HCT116 (cell line): Measurements from ENCODE around the gene EPG5. TPM values are rescaled to one million over a fixed set of nuclear protein-coding genes. Genes with fewer than 3 reads are reported as not detected.

Experiments
- ATAC-seq: fragments of 200-7000 bp; cut with Tn5 transposase; 2 replicates; pipeline ENCODE4 v1.9.1; 2020; ENCODE audit warnings: mild to moderate bottlenecking, moderate library complexity
- BruUV-seq: library from RNA; stranded (reverse); fragments of 400-500 nt; replicated peaks from 2 replicates; lab custom pipeline; 2021; lab: Mats Ljungman, UMichigan
- CTCF ChIA-PET: fragments of 300-600 bp; sonication (Branson Sonifier 250); formaldehyde crosslinking; loops from one replicate; lab custom pipeline; 2021; ENCODE audit warnings: antibody characterized with exemption; lab: Charles Lee
- POLR2A ChIA-PET: fragments of 300-600, 350-600 bp; sonication (Branson Sonifier 250); formaldehyde crosslinking; loops from one replicate; lab custom pipeline; 2021; ENCODE audit warnings: antibody characterized with exemption; lab: Charles Lee
- RAD21 ChIA-PET, 2 experiments: fragments of 300-600 bp; sonication (Branson Sonifier 250); formaldehyde crosslinking; loops; one replicate each; lab custom pipeline; 2023; ENCODE audit warnings: low total read pairs in 2 of 2; ENCODE audit not compliant: uncharacterized antibody in 2 of 2, unreplicated experiment in 2 of 2, low non-redundant PET in 1 of 2; lab: Charles Lee
- DNase-seq: peaks from one replicate; pipeline ENCODE4 v3.0.0-alpha.2; 2010; ENCODE audit warnings: low read depth, low spot score
- H2AFZ ChIP-seq: fragments of 200-600 bp; shearing (Covaris generic), sonication (generic); 2 replicates; pipeline ENCODE4 v1.6.1; 2017; ENCODE audit warnings: low read depth, mixed run types, mixed read lengths, antibody characterized with exemption, low read length; ENCODE audit not compliant: poor library complexity, severe bottlenecking
- H3K27ac ChIP-seq: 2 replicates; pipeline ENCODE4 v1.5.1; 2012; ENCODE audit warnings: low read depth, low read length
- H3K27me3 ChIP-seq: fragments of 200-600 bp; sonication (generic); 2 replicates; pipeline ENCODE4 v1.6.1; 2016; ENCODE audit warnings: mixed run types, low read length, mixed read lengths; ENCODE audit not compliant: insufficient read depth
- H3K36me3 ChIP-seq, 2 experiments: fragments of 200-500 bp in 1 of 2; fragments of 200-600 bp in 1 of 2; sonication (Bioruptor generic) in 1 of 2; sonication (generic) in 1 of 2; 2 replicates each; pipeline versions ENCODE4 v1.5.1 to v1.6.1; 2014 to 2016; ENCODE audit warnings: low read length in 2 of 2, inconsistent platforms in 1 of 2, mixed read lengths in 1 of 2, mixed run types in 1 of 2; ENCODE audit not compliant: insufficient read depth in 2 of 2, control insufficient read depth in 1 of 2
- H3K4me1 ChIP-seq, 2 experiments: fragments of 200-600 bp in 1 of 2; sonication (generic) in 1 of 2; 2 replicates each; pipeline versions ENCODE4 v1.5.1 to v1.6.1; 2012 to 2017; ENCODE audit warnings: low read length in 2 of 2, inconsistent platforms in 1 of 2, mild to moderate bottlenecking in 1 of 2, mixed read lengths in 1 of 2, mixed run types in 1 of 2, moderate library complexity in 1 of 2; ENCODE audit not compliant: insufficient read depth in 2 of 2, control insufficient read depth in 1 of 2
- H3K4me2 ChIP-seq: fragments of 200-600 bp; sonication (generic); 2 replicates; pipeline ENCODE4 v1.6.1; 2017; ENCODE audit warnings: mixed run types, low read length, mixed read lengths
- H3K4me3 ChIP-seq, 2 experiments: fragments of 200-600 bp in 1 of 2; sonication (generic) in 1 of 2; replicated peaks in 1 of 2; 2 replicates each; pipeline ENCODE4 v1.5.1; 2011 to 2016; ENCODE audit warnings: low read length in 2 of 2, control low read depth in 1 of 2, low read depth in 1 of 2, mild to moderate bottlenecking in 1 of 2, mixed read lengths in 1 of 2, mixed run types in 1 of 2
- H3K79me2 ChIP-seq: fragments of 200-600 bp; sonication (generic); 2 replicates; pipeline ENCODE4 v1.6.1; 2017; ENCODE audit warnings: mild to moderate bottlenecking, mixed run types, low read length, moderate library complexity, mixed read lengths; ENCODE audit not compliant: insufficient read depth
- H3K9ac ChIP-seq: fragments of 200-600 bp; sonication (generic); 2 replicates; pipeline ENCODE4 v1.6.1; 2016; ENCODE audit warnings: low read length, mixed read lengths
- H3K9me2 ChIP-seq: fragments of 200-600 bp; sonication (generic), shearing (Covaris generic); 2 replicates; pipeline ENCODE4 v1.6.1; 2017; ENCODE audit warnings: mixed run types, mild to moderate bottlenecking, moderate library complexity; ENCODE audit not compliant: insufficient read depth
- H3K9me3 ChIP-seq, 2 experiments: fragments of 200-500 bp in 1 of 2; fragments of 200-600 bp in 1 of 2; sonication (Bioruptor generic) in 1 of 2; sonication (generic) in 1 of 2; 2 replicates each; pipeline ENCODE4 v1.6.1; 2014 to 2017; ENCODE audit warnings: low read length in 2 of 2, mixed read lengths in 2 of 2, inconsistent platforms in 1 of 2, low read depth in 1 of 2, mild to moderate bottlenecking in 1 of 2, mixed run types in 1 of 2, moderate library complexity in 1 of 2; ENCODE audit not compliant: control insufficient read depth in 1 of 2, insufficient read depth in 1 of 2
- H4K20me1 ChIP-seq: fragments of 200-600 bp; sonication (generic), shearing (Covaris generic); 2 replicates; pipeline ENCODE4 v1.6.1; 2017; ENCODE audit warnings: mixed run types, mild to moderate bottlenecking, moderate library complexity; ENCODE audit not compliant: insufficient read depth
- CBX3 ChIP-seq: IDR thresholded peaks from 2 replicates; pipeline ENCODE4 v1.6.1; 2012; ENCODE audit warnings: low read depth
- CEBPB ChIP-seq: IDR thresholded peaks from 2 replicates; pipeline ENCODE4 v1.6.1; 2012; ENCODE audit warnings: low read depth
- EGR1 ChIP-seq: IDR thresholded peaks from 2 replicates; pipeline ENCODE4 v1.6.1; 2012; ENCODE audit warnings: low read depth
- ELF1 ChIP-seq: IDR thresholded peaks from 2 replicates; pipeline ENCODE4 v1.6.1; 2012; ENCODE audit warnings: low read depth, borderline replicate concordance
- EZH2 ChIP-seq: fragments of 200-600 bp; sonication (generic); IDR thresholded peaks from 2 replicates; pipeline ENCODE4 v1.6.1; 2017; ENCODE audit warnings: antibody characterized with exemption, mixed run types
- EZH2phosphoT487 ChIP-seq: fragments of 200-600 bp; IDR thresholded peaks from 2 replicates; pipeline ENCODE4 v1.6.1; 2018; ENCODE audit warnings: antibody characterized with exemption, borderline replicate concordance
- FOSL1 ChIP-seq: IDR thresholded peaks from 2 replicates; pipeline ENCODE4 v1.6.1; 2012; ENCODE audit warnings: low read depth
- JUND ChIP-seq: IDR thresholded peaks from 2 replicates; pipeline ENCODE4 v1.6.1; 2012
- MAX ChIP-seq: IDR thresholded peaks from 2 replicates; pipeline ENCODE4 v1.6.1; 2012
- POLR2A ChIP-seq: IDR thresholded peaks from 2 replicates; pipeline ENCODE4 v1.7.0; 2011; ENCODE audit warnings: borderline replicate concordance; ENCODE audit not compliant: insufficient read depth, insufficient read length; ENCODE audit errors: extremely low read depth
- POLR2AphosphoS5 ChIP-seq: IDR thresholded peaks from 2 replicates; pipeline ENCODE4 v1.6.1; 2011; ENCODE audit warnings: mild to moderate bottlenecking, low read depth, low read length, moderate library complexity
- RAD21 ChIP-seq: IDR thresholded peaks from 2 replicates; pipeline ENCODE4 v1.6.1; 2012; ENCODE audit warnings: low read depth, mild to moderate bottlenecking
- SIN3A ChIP-seq: IDR thresholded peaks from 2 replicates; pipeline ENCODE4 v1.6.1; 2012; ENCODE audit warnings: low read depth
- SRF ChIP-seq: IDR thresholded peaks from 2 replicates; pipeline ENCODE4 v1.6.1; 2012; ENCODE audit warnings: low read depth
- TCF7L2 ChIP-seq: IDR thresholded peaks from 2 replicates; pipeline ENCODE4 v1.7.0; 2011; ENCODE audit warnings: borderline replicate concordance, inconsistent platforms; ENCODE audit not compliant: insufficient read depth, insufficient read length; ENCODE audit errors: extremely low read depth
- intact Hi-C: fragments of 100-400 bp; cut with micrococcal nuclease; formaldehyde crosslinking; loops from 2 replicates; pipeline ENCODE4 v1.10.0; 2022
- total RNA-seq: library from RNA; stranded (reverse); gene quantifications from one replicate; pipeline ENCODE4 v1.2.1, GENCODE V29; 2021; ENCODE audit not compliant: unreplicated experiment
- TF ChIP-seq, protein P1 (sequence below): IDR thresholded peaks from 2 replicates; pipeline ENCODE4 v1.6.1; 2012; ENCODE audit warnings: low read depth
- TF ChIP-seq, protein P2 (sequence below), 3 experiments: fragments of 200-600 bp in 1 of 3; sonication (generic) in 1 of 3; IDR thresholded peaks in 2 of 3; conservative IDR thresholded peaks in 1 of 3; 2 replicates each; pipeline ENCODE4 v1.5.1; 2012 to 2017; ENCODE audit warnings: low read depth in 2 of 3, low read length in 2 of 3, antibody characterized with exemption in 1 of 3, borderline replicate concordance in 1 of 3, control low read depth in 1 of 3, mild to moderate bottlenecking in 1 of 3, mixed read lengths in 1 of 3, mixed run types in 1 of 3, moderate library complexity in 1 of 3; ENCODE audit not compliant: insufficient read depth in 1 of 3
- TF ChIP-seq, protein P3 (sequence below): IDR thresholded peaks from 2 replicates; pipeline ENCODE4 v1.6.1; 2011; ENCODE audit warnings: mild to moderate bottlenecking, low read length, moderate library complexity; ENCODE audit not compliant: insufficient replicate concordance; ENCODE audit errors: extremely low read depth

EPG5 gene
- total RNA-seq, 1 experiment from 2014 or later = 12.9 TPM

- no TSS peak for BruUV-seq
- Histone ChIP-seq H3K9me3 (no peaks in the 10 kb centered on the region), H3K9me2 (no peaks in the 10 kb centered on the region), H3K4me1 (peaks cover 0 to 2% of the 10 kb centered on the region in 2 experiments; a peak in 2 of 4 replicates), H3K4me3 (no peak overlapping the region), H3K27me3 (no peaks in the 10 kb centered on the region), H3K4me2 (no peak overlapping the region), H3K27ac (no peak overlapping the region), H4K20me1 (no peaks in the 10 kb centered on the region), H3K79me2 (no peaks in the 10 kb centered on the region), H3K36me3 (peaks cover 12 to 14% of the 10 kb centered on the region in 2 experiments), H2AFZ (no peak overlapping the region), H3K9ac (no peak overlapping the region)
- DNase-seq (no peak), ATAC-seq (no peak)
- intact Hi-C loops = no loop called here
- TF ChIP-seq EZH2phosphoT487 = no peak
- no peak for TF ChIP-seq EGR1
- TF ChIP-seq JUND = no peak
- TF ChIP-seq TCF7L2 = no peak
- TF ChIP-seq, protein P1, sequence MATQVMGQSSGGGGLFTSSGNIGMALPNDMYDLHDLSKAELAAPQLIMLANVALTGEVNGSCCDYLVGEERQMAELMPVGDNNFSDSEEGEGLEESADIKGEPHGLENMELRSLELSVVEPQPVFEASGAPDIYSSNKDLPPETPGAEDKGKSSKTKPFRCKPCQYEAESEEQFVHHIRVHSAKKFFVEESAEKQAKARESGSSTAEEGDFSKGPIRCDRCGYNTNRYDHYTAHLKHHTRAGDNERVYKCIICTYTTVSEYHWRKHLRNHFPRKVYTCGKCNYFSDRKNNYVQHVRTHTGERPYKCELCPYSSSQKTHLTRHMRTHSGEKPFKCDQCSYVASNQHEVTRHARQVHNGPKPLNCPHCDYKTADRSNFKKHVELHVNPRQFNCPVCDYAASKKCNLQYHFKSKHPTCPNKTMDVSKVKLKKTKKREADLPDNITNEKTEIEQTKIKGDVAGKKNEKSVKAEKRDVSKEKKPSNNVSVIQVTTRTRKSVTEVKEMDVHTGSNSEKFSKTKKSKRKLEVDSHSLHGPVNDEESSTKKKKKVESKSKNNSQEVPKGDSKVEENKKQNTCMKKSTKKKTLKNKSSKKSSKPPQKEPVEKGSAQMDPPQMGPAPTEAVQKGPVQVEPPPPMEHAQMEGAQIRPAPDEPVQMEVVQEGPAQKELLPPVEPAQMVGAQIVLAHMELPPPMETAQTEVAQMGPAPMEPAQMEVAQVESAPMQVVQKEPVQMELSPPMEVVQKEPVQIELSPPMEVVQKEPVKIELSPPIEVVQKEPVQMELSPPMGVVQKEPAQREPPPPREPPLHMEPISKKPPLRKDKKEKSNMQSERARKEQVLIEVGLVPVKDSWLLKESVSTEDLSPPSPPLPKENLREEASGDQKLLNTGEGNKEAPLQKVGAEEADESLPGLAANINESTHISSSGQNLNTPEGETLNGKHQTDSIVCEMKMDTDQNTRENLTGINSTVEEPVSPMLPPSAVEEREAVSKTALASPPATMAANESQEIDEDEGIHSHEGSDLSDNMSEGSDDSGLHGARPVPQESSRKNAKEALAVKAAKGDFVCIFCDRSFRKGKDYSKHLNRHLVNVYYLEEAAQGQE = no peak
- TF ChIP-seq, protein P2, sequence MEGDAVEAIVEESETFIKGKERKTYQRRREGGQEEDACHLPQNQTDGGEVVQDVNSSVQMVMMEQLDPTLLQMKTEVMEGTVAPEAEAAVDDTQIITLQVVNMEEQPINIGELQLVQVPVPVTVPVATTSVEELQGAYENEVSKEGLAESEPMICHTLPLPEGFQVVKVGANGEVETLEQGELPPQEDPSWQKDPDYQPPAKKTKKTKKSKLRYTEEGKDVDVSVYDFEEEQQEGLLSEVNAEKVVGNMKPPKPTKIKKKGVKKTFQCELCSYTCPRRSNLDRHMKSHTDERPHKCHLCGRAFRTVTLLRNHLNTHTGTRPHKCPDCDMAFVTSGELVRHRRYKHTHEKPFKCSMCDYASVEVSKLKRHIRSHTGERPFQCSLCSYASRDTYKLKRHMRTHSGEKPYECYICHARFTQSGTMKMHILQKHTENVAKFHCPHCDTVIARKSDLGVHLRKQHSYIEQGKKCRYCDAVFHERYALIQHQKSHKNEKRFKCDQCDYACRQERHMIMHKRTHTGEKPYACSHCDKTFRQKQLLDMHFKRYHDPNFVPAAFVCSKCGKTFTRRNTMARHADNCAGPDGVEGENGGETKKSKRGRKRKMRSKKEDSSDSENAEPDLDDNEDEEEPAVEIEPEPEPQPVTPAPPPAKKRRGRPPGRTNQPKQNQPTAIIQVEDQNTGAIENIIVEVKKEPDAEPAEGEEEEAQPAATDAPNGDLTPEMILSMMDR (IDR thresholded peaks at IDR 0.05 in 2 of 3, conservative IDR thresholded peaks at IDR 0.05 in 1 of 3; ENCODE audit: borderline replicate concordance in 1 of 3, insufficient read depth in 1 of 3, low read depth in 2 of 3, low read length in 2 of 3) = no peak
- no peak for TF ChIP-seq MAX
- no peak for TF ChIP-seq FOSL1
- no peak for TF ChIP-seq CEBPB
- TF ChIP-seq SRF = no peak
- no peak for TF ChIP-seq POLR2AphosphoS5
- no peak for TF ChIP-seq RAD21
- no peak for TF ChIP-seq CBX3
- TF ChIP-seq SIN3A = no peak
- no peak for TF ChIP-seq ELF1
- TF ChIP-seq EZH2 = no peak
- TF ChIP-seq POLR2A = no peak
- TF ChIP-seq, protein P3, sequence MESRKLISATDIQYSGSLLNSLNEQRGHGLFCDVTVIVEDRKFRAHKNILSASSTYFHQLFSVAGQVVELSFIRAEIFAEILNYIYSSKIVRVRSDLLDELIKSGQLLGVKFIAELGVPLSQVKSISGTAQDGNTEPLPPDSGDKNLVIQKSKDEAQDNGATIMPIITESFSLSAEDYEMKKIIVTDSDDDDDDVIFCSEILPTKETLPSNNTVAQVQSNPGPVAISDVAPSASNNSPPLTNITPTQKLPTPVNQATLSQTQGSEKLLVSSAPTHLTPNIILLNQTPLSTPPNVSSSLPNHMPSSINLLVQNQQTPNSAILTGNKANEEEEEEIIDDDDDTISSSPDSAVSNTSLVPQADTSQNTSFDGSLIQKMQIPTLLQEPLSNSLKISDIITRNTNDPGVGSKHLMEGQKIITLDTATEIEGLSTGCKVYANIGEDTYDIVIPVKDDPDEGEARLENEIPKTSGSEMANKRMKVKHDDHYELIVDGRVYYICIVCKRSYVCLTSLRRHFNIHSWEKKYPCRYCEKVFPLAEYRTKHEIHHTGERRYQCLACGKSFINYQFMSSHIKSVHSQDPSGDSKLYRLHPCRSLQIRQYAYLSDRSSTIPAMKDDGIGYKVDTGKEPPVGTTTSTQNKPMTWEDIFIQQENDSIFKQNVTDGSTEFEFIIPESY = no peak
- ChIA-PET CTCF (no interaction called here), POLR2A (no interaction called here), RAD21 (no interaction called here)
Measured at GRCh38 chr18:45945669-45946068, 21.5 kb downstream of the EPG5 start.
